Right lobe of liver (tissue), 4 donors: Measurements from ENCODE around the gene NOP16.

Experiments
- POLR2A ChIP-seq: fragments of 450-650 bp; IDR thresholded peaks from one replicate; pipeline ENCODE4 v1.6.1; 2017; ENCODE audit warnings: antibody characterized with exemption, mild to moderate bottlenecking
- TF ChIP-seq, protein P1 (sequence below), 4 donors: fragments of 200-600 bp in 3 of 4; fragments of 450-650 bp in 1 of 4; IDR thresholded peaks; one replicate each; pipeline versions ENCODE4 v1.5.1 to v1.8.0; 2016 to 2022; ENCODE audit warnings: antibody characterized with exemption in 4 of 4, mild to moderate bottlenecking in 2 of 4
- donor health status: DM: no; HTN: no; CAD: no.
- donor health status: DM: no; HTN: no; CAD: no.
- donor health status: DM: no; HTN: yes; CAD: no.

GRCh38 chr5:176388003-176388443 lies 375 bp downstream of the NOP16 start:
- TF ChIP-seq POLR2A, result no peak
- TF ChIP-seq, protein P1, sequence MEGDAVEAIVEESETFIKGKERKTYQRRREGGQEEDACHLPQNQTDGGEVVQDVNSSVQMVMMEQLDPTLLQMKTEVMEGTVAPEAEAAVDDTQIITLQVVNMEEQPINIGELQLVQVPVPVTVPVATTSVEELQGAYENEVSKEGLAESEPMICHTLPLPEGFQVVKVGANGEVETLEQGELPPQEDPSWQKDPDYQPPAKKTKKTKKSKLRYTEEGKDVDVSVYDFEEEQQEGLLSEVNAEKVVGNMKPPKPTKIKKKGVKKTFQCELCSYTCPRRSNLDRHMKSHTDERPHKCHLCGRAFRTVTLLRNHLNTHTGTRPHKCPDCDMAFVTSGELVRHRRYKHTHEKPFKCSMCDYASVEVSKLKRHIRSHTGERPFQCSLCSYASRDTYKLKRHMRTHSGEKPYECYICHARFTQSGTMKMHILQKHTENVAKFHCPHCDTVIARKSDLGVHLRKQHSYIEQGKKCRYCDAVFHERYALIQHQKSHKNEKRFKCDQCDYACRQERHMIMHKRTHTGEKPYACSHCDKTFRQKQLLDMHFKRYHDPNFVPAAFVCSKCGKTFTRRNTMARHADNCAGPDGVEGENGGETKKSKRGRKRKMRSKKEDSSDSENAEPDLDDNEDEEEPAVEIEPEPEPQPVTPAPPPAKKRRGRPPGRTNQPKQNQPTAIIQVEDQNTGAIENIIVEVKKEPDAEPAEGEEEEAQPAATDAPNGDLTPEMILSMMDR (IDR thresholded peaks at IDR 0.05), result no peak
